ENCODE data around the gene TMEM201. TPM values are rescaled to one million over a fixed set of nuclear protein-coding genes. Genes with fewer than 3 reads are reported as not detected.
A peak's percentile ranks its signal among the peaks of the same experiment; 100 is the strongest.

Gene TMEM201
- total and polyA plus RNA-seq, 9 of the 15 experiments (the other 6 are each of a cell fraction or from before 2014, with no cell fraction given) = 0.42 to 51.3 (median 7.4) TPM

- TF ChIP-seq ZNF395 (CRISPR knock-in tag; IDR thresholded peaks at IDR 0.05) (peak; percentile 39; the same call in 1 of the 2 replicates), CBX1 (IDR thresholded peaks at IDR 0.05; ENCODE audit: low read depth) (no peak), SREBF2 (CRISPR knock-in tag; IDR thresholded peaks at IDR 0.05) (no peak), SETDB1 (IDR thresholded peaks at IDR 0.05; ENCODE audit: low read length) (no peak), SUPT5H (IDR thresholded peaks at IDR 0.05) (no peak), SPI1 (IDR thresholded peaks at IDR 0.05; ENCODE audit: borderline replicate concordance, low read depth, low read length) (peak; percentile 77), ZBTB7A (IDR thresholded peaks at IDR 0.05; ENCODE audit: borderline replicate concordance, control insufficient read depth, low read depth, low read length) (0 out of 2 replicates have a peak, but pooled peaks have one; percentile 20), FOXK1 (CRISPR knock-in tag; IDR thresholded peaks at IDR 0.05; ENCODE audit: borderline replicate concordance) (no peak), CTBP1 (IDR thresholded peaks at IDR 0.05; ENCODE audit: borderline replicate concordance) (no peak), NCOA6 (IDR thresholded peaks at IDR 0.05) (no peak), CGGBP1 (CRISPR knock-in tag; IDR thresholded peaks at IDR 0.05) (no peak), PRMT5 (CRISPR knock-in tag; IDR thresholded peaks at IDR 0.05) (no peak), MBD1 (CRISPR knock-in tag; IDR thresholded peaks at IDR 0.05) (no peak), ETV1 (tag; conservative IDR thresholded peaks at IDR 0.05; ENCODE audit: low read depth) (peak; percentile 51), ZFX (CRISPR knock-in tag; IDR thresholded peaks at IDR 0.05) (peak; percentile 43), E2F8 (IDR thresholded peaks at IDR 0.05; ENCODE audit: low read depth, partially characterized antibody) (no peak), HBP1 (CRISPR knock-in tag; IDR thresholded peaks at IDR 0.05) (no peak), PHB2 (IDR thresholded peaks at IDR 0.05; ENCODE audit: low read depth) (no peak), ZNF696 (CRISPR knock-in tag; conservative IDR thresholded peaks at IDR 0.05) (no peak), DACH1 (IDR thresholded peaks at IDR 0.05; ENCODE audit: partially characterized antibody) (no peak), SNRNP70 (optimal IDR thresholded peaks at IDR 0.05; ENCODE audit: low read depth, low read length) (no peak), ZFPM2 (CRISPR knock-in tag; IDR thresholded peaks at IDR 0.05) (no peak)
Observed at GRCh38 chr1:9652379-9653209, 63.9 kb downstream of the TMEM201 start (continued).

All from K562 (cell line).